CD4-positive, alpha-beta T cell treated with Interleukin-1 beta for 1 hour (primary cell): Measurements from ENCODE around the gene CACNA1B.
"Not testable (repeated sequence)": the region's sequence is repeated elsewhere in the genome, so short reads cannot be mapped to it uniquely, and the experiment has no call there.

Experiments used
- DNase-seq, 2 donors: peaks; one replicate each; pipeline ENCODE4 v3.0.0-alpha.2; 2020 to 2022

The CACNA1B gene

DNA sequence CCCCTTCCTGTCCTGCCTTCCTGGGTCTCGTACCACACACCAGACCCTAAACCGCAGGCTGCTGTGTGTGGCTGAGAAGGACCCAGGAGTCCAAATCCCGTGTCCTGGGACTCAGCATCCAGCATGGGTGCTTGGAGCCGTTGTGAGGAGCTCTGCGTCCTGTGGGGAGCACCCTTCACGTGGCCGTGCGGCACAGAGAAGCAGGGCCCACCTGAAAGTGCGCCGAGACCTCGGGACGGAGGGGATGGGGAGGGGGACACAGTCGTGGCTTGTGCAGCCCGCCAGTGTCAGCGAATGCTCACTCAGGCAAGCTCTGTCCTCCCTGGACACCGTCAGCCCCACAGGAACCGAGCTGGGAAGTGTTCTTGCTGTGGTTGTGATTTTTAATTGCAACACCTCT lies 244.6 kb downstream of the CACNA1B start:
- DNase-seq = no peak

DNA sequence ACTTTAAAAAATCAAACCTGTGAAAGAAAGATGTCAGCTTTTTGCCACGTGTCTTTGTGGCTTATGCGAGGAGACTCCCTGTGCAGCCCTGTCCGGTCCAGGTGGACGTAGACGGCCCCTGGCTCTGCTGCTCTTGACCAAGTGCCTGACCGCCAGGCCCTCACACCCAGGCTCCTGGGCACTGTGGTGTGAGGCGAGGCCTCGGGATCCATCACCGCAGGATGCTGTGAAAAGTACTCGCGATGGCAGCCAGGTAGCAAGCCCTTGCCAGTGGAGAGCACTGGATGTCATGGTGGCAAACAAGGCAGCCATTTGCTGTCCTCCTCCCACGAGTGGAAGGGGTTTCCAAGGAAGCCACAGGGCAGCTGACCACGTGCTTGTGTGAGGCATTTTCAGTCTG lies 245.1 kb downstream of the CACNA1B start:
- DNase-seq = no peak

DNA sequence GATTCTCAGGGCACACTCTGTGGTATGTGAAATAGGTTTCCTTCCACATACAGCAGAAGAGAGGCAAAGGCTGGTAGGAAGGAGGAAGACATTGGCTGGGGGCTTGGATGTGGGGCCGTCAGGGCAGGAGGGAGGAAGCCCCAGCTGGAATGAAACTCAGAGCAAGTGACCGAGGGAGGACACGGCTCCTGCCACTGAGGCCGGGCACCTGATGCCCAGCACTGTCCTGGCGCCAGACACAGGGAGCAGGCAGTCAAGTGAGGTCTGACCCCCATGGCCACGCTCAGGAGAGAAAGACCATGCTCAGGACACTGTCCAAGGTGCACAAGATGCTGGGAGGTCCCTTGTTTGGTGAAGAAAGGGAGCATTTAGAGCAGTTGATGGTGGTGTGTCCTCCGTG lies 245.5 kb downstream of the CACNA1B start:
- DNase-seq = no peak

DNA sequence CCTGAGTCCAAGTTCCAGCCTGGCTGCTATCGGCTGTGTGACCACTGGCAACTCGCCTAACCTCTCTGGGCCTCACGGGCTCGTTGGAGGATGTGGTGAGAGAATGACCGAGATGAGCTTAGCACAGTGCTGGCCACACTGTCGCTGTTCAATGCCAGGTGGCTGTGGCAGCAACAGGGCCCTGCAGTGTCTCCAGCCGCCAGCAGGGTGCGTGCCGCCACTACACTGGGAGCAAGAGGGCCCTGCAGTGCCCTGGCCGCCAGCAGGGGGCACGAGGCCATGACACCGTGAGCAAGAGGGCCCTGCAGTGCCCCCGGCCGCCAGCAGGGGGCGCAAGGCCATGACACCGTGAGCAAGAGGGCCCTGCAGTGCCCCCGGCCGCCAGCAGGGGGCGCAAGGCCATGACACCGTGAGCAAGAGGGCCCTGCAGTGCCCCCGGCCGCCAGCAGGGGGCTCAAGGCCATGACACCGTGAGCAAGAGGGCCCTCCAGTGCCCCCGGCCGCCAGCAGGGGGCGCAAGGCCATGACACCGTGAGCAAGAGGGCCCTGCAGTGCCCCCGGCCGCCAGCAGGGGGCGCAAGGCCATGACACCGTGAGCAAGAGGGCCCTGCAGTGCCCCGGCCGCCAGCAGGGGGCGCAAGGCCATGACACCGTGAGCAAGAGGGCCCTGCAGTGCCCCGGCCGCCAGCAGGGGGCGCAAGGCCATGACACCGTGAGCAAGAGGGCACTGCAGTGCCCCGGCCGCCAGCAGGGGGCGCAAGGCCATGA lies 248.7 kb downstream of the CACNA1B start:
- peak; percentile 41 to 54 for DNase-seq

DNA sequence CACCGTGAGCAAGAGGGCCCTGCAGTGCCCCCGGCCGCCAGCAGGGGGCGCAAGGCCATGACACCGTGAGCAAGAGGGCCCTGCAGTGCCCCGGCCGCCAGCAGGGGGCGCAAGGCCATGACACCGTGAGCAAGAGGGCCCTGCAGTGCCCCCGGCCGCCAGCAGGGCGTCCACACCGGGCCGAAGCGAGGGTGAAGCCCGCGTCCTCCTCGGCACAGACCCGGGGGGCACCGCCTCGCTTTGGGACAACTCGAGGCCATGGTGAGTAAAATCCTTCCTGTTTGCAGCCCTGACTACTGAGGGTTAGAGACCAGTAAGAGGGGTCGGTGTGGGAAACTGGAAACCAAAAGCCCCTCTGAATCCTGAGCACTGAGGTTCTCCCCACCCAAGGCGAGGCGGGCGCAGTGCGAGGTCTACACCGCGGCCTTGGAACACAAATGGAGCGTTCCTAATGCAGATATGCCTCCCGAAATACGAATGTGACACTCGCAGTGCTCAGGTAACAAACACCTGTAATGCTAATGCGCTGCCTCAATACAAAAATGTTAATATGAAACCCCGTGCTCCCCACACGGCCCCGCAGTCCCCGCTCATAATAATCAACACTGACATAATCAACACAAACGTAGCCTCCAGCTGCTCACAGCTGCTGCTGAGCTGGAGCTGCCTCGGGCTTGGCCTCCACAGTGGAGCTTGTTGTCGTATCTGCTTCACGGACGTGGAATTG lies 249.4 kb downstream of the CACNA1B start:
- not testable (repeated sequence) for DNase-seq

DNA sequence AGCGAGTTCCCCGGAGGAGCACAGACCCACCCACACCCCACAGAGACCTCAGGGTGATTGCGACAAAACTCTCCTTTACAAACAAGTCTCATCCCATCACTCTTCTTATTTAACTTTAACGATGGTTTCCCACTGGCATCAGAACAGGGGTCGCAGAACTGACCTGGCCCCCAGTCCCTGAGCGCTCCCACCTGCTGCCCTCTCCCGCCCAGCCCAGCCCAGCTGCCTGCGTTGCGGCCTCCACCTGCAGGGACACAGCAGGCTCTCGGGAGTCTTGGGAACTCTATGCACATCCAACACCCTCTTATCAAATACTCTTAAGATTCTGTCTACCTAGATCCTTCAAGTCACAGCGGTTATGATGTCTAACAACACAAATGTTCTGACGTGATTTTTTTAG lies 250.4 kb downstream of the CACNA1B start:
- DNase-seq = not testable (repeated sequence)

DNA sequence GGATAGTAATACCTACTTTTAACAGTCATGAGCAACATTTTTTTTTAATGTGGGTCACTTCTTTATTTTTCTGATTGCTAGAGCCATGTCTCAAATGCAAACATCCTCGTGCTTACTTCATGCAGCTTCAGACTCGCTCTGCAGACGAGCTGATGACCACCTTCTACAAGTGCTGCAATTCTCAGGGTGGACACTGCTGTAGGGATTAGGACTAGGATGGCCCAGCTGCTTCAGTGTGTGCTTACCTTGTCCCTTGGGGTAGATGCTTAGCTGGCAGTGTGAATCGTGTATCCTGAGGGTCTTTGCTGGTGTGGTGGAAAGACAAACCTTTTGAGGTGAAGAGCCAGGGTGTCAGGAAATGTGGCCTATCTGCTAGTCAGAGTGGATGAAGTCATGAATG lies 251.7 kb downstream of the CACNA1B start:
- DNase-seq = not testable (repeated sequence)

DNA sequence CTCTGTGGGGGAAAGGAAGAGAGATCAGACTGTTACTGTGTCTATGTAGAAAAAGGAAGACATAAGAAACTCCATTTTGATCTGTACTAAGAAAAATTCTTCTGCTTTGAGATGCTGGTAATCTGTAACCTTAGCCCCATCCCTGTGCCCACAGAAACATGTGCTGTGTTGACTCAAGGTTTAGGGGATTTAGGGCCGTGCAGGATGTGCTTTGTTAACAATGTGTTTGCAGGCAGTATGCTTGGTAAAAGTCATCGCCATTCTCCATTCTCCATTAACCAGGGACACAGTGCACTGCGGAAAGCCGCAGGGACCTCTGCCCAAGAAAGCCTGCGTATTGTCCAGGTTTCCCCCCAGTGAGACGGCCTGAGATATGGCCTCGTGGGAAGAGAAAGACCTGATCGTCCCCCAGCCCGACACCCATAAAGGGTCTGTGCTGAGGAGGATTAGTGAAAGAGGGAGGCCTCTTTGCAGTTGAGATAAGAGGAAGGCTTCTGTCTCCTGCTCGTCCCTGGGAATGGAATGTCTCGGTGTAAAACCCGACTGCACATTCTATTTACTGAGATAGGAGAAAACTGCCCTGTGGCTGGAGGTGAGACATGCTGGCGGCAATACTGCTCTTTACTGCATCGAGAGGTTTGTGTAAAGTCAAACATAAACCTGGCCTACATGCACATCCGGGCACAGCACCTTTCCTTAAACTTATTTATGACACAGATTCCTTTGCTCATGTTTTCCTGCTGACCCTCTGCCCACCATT lies 255.5 kb downstream of the CACNA1B start:
- not testable (repeated sequence) for DNase-seq

DNA sequence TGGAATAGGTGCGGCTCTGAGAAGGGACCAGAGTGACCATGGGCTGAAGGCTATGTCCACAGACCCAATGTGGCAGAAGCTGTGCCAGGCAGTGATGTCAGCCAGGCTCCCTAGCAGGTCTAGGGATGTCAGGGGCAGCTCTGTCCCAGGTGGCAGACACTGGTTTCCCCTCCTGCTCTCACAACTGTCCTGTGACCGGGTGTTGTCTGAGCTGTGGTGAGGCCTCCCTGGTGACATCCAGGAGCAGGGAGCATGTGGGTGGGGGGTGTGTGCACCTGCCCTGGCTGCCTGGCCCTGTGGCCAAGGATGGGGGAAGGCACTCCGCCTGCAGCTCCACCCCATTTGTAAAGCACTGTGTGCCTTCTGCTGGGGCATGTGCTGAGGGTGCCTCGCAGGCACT lies 257.0 kb downstream of the CACNA1B start:
- DNase-seq = not testable (repeated sequence)

DNA sequence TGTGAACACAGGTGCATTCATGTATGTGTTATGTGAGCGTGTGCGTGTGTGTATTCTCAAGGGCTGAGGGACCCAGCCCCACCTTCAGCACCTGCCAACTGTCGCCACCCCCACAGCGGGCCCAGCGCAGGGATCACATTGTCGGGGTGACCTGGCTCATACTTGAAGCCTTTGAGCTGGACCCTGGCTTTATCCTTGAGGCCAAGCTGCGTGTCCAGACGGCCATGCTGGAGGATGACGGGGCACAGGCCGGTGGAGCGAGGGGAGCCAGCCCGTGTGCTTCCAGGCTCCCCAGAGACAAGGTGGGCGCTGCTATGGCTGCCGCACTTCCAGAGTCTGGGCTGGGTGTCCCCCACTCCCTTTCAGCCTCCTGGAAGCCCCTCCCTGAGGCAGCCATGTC lies 261.5 kb downstream of the CACNA1B start:
- DNase-seq = not testable (repeated sequence)

DNA sequence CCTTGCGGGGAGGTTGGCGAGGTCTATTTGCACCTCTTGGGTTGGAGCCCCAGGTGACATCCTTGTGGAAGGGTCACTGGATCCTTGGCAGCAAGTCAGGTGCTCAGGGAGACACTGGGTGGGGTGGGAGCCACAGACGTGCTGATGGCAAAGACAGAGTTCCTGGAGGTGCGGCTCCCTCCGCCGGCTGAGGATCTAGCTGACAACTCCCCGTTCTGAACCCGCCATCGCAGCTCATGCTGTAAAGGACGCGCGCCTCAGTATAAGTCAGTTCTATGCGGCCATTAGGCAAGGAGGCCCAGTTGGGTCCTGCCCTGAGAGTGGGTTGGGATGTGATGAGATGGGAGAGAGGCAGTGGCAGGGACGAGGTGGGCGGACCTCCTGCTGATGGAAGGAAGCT lies 263.4 kb downstream of the CACNA1B start:
- DNase-seq = not testable (repeated sequence)

DNA sequence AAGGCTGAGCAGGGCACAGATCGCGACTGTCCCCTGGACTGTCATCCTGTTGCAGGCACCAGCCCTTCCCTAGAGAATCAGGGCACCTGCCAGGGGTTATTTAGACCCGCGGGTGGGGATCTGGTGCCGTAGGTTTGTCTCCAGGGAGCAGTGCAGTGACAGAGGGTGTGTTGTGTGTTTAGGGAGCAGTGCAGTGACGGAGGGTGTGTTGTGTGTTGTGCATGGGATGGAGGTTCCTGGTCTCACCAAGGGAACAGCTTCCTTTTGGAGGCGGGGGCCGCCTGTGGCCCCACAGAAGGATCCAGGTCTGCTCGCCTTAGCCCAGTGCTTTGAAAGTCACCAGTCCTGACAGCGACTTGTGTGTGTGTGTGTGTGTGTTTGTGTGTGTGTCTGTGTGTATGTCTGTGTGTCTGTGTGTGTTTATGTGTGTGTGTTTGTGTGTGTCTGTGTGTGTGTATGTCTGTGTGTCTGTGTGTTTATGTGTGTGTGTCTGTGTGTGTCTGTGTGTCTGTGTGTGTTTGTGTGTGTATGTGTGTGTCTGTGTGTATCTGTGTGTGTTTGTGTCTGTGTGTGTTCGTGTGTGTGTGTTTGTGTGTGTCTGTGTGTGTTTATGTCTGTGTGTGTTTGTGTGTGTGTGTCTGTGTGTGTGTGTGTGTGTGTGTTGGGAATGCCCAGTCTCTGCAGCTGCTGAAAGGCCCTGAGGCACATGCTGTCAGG lies 265.1 kb downstream of the CACNA1B start:
- DNase-seq = not testable (repeated sequence)

DNA sequence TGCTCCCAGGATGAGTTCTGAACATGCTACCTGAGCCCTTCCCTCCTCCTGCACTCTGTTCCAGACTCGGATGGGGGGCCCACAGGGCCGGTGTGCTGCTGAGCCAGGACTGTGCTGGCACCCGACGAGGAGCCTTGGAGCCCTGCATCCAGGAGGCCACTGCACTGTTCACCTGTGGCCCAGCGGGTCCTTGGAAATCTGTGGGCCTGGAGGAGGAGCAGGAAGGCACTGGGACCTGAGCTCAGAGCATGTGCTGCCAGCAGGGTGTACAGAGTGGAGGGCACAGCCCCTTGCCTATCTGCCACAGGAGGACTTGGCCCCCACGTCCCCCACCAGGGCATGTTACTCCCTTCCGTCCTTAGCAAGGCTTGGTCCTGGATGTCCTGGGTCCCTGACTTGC lies 265.9 kb downstream of the CACNA1B start:
- DNase-seq = not testable (repeated sequence)

DNA sequence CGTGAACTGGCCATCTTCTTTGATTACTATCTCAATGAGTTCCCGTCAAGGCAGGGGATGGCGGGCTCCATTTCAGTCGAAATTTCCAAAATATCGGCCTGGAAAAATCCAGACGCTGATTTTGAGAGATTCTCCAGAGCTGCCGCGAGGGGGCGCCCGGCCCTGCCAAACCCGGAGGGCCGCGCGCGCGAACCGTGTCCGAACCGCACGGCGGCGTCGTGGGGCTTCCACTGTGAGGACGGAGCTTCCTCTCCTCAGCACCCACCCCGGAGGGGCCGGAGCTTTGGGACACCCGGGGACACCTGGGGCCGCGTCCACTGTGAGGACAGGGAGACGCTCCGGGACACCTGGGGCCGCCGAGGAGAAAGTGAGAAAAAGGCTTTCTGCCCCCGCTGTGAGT lies 270.0 kb downstream of the CACNA1B start:
- DNase-seq = peak; percentile 26 to 43

DNA sequence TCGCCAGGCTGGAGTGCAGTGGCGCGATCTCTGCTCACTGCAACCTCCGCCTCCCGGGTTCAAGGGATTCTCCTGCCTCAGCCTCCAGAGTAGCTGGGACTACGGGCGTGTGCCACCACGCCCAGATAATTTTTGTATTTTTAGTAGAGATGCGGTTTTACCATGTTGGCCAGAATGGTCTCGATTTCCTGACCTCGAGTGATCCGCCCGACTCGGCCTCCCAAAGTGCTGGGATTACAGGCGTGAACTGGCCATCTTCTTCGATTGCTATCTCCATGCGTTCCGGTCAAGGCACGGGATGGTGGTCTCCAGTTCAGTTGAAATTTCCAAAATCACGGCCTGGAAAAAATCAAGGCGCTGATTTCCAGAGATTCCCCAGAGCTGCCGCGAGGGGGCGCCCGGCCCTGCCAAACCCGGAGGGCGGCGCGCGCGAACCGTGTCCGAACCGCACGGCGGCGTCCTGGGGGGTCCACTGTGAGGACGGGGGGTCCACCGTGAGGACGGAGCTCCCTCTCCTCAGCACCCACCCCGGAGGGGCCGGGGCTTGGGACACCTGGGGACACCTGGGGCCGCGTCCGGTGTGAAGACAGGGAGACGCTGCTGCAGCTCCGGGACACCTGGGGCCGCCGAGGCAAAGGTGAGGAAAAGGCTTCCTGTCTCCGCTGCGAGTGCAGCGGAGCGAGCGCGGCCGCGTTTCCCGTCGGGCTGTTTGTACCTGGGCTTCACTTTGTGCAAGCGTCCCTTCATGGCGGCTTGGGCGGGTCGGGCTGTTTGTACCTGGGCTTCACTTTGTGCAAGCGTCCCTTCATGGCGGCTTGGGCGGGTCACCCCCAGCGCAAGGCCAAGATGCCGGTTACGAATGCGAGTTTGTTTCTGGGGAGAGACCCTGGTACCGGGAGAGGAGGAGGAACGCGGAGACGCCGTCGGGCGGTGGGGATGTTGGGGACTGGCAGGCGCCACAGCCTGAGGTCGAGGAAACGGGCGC lies 272.4 kb downstream of the CACNA1B start:
- DNase-seq = peak; percentile 18 to 27

DNA sequence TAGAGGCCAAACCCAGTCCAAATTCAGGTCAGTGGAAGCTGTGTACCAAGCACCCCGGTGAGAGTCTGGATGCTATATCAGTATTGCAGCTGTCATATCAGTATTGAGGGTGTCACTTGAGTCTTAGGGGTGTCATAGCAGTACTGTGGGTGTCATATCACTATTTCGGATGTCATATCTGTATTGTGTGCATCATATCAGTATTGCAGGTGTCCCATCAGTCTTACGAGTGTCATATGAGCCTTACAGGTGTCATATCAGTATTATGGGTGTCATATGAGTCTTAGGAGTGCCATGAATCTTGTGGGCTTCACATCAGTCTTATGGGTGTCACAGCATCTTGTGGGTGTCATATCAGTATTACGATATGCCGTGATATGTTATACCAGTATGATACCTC lies 278.2 kb downstream of the CACNA1B start:
- DNase-seq = not testable (repeated sequence)

DNA sequence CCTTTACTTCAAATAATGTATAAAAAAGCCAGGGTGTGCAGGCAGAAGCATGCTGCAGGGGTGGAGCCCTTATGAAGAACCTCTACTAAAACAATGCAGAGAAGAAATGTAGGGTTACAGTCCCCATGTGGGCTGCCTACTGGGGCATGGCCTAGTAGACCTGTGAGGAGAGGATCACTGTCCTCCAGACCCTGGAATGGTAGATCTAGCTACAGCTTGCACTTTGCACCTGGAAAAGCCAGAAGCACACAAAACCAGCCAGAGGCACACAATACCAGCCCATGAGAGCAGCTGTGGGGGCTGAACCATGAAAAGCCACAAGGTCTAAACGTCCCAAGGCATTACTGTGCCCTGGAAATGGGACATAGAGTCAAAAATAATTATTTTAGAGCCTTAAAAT lies 289.2 kb downstream of the CACNA1B start:
- not testable (repeated sequence) for DNase-seq
